K562 (cell line): Measurements from ENCODE around the gene ABCA7. TPM values are rescaled to one million over a fixed set of nuclear protein-coding genes. Genes with fewer than 3 reads are reported as not detected.

ENCODE experiments used
- ATAC-seq: fragments of 200-7000 bp; cut with Tn5 transposase; 3 replicates; pipeline ENCODE4 v1.9.1; 2020; ENCODE audit warnings: moderate library complexity
- BruUV-seq: library from RNA; stranded (reverse); fragments of 400-500 nt; replicated peaks from 2 replicates; lab custom pipeline; 2021; lab: Mats Ljungman, UMichigan
- CTCF ChIA-PET: fragments of 300-600 bp; formaldehyde crosslinking; extraction: SDS; loops from one replicate; lab custom pipeline; 2021; ENCODE audit warnings: low intra/inter-chr PET ratio; lab: Yijun Ruan, JAX
- POLR2A ChIA-PET: fragments of 300-600, 350-650 bp; sonication (Branson Sonifier 250); formaldehyde crosslinking; extraction: SDS; loops from one replicate; lab custom pipeline; 2021; ENCODE audit warnings: antibody characterized with exemption, inconsistent platforms; lab: Yijun Ruan, JAX
- DNase-seq, 4 experiments: peaks; one replicate each; pipeline versions ENCODE4 v3.0.0 to v3.0.0-alpha.2; 2011 to 2018; ENCODE audit warnings: low spot score in 3 of 4, mixed read lengths in 3 of 4; ENCODE audit errors: extremely low read depth in 1 of 4
- FAIRE-seq: peaks from 2 replicates; lab custom pipeline; 2011; peaks lifted over from hg19 to GRCh38; lab: Jason Lieb, UNC
- H2AFZ ChIP-seq: 2 replicates; pipeline ENCODE4 v1.6.0; 2011; ENCODE audit warnings: low read depth, low read length, control low read depth, inconsistent platforms
- H3K27ac ChIP-seq: fragments of 200-600 bp; 3 replicates; pipeline ENCODE4 v1.8.0; 2011; ENCODE audit warnings: low read depth, mild to moderate bottlenecking, control low read depth, inconsistent platforms, low read length, moderate library complexity, mixed read lengths; ENCODE audit errors: extremely low read depth
- H3K27me3 ChIP-seq, 2 experiments: fragments of 300-600 bp in 1 of 2; 2 replicates in 1 of 2; 3 replicates in 1 of 2; pipeline versions ENCODE4 v1.6.0 to v1.8.0; 2011; ENCODE audit warnings: inconsistent platforms in 2 of 2, low read length in 2 of 2, mild to moderate bottlenecking in 1 of 2, mixed read lengths in 1 of 2, moderate library complexity in 1 of 2; ENCODE audit not compliant: control insufficient read depth in 2 of 2, insufficient read depth in 2 of 2
- H3K36me3 ChIP-seq: fragments of 300-600 bp; 3 replicates; pipeline ENCODE4 v1.8.0; 2011; ENCODE audit warnings: mild to moderate bottlenecking, low read length, inconsistent platforms; ENCODE audit not compliant: control insufficient read depth, insufficient read depth
- H3K4me1 ChIP-seq, 2 experiments: fragments of 200-600 bp in 1 of 2; replicated peaks in 1 of 2; 2 replicates in 1 of 2; 3 replicates in 1 of 2; pipeline versions ENCODE4 v1.5.1 to v1.8.0; 2011; ENCODE audit warnings: inconsistent platforms in 2 of 2, low read length in 2 of 2, mild to moderate bottlenecking in 1 of 2, mixed read lengths in 1 of 2, moderate library complexity in 1 of 2; ENCODE audit not compliant: control insufficient read depth in 2 of 2, insufficient read depth in 2 of 2
- H3K4me2 ChIP-seq: 2 replicates; pipeline ENCODE4 v1.6.1; 2011; ENCODE audit warnings: low read length, control low read depth, inconsistent platforms, mixed read lengths; ENCODE audit not compliant: insufficient read depth
- H3K4me3 ChIP-seq: fragments of 200-600 bp; sonication (generic), shearing (Covaris generic); 2 replicates; pipeline ENCODE4 v1.5.1; 2016; ENCODE audit warnings: control low read depth, inconsistent platforms
- H3K79me2 ChIP-seq: fragments of 200-600 bp; 3 replicates; pipeline ENCODE4 v1.8.0; 2011; ENCODE audit warnings: low read length, inconsistent platforms; ENCODE audit not compliant: control insufficient read depth, insufficient read depth
- H3K9ac ChIP-seq, 2 experiments: 2 replicates each; pipeline versions ENCODE4 v1.6.0 to v1.6.1; 2011; ENCODE audit warnings: low read depth in 2 of 2, low read length in 2 of 2, control low read depth in 1 of 2, inconsistent platforms in 1 of 2, mild to moderate bottlenecking in 1 of 2, mixed read lengths in 1 of 2; ENCODE audit not compliant: insufficient read depth in 1 of 2
- H3K9me1 ChIP-seq: one replicate; pipeline ENCODE4 v1.6.0; 2011; ENCODE audit warnings: inconsistent platforms, mild to moderate bottlenecking, low read length, moderate library complexity; ENCODE audit not compliant: control insufficient read depth, insufficient read depth
- H3K9me3 ChIP-seq: replicated peaks from 2 replicates; pipeline ENCODE4 v1.5.1; 2011; ENCODE audit warnings: low read depth, low read length, inconsistent platforms; ENCODE audit not compliant: control insufficient read depth, insufficient read depth
- H4K20me1 ChIP-seq: replicated peaks from 2 replicates; pipeline ENCODE4 v1.6.1; 2011; ENCODE audit warnings: low read length, inconsistent platforms, mixed read lengths; ENCODE audit not compliant: control insufficient read depth, insufficient read depth
- HMGN3 ChIP-seq: IDR thresholded peaks from 2 replicates; pipeline ENCODE4 v1.6.1; 2011; ENCODE audit warnings: borderline replicate concordance, low read depth, mild to moderate bottlenecking, mixed read lengths, low read length; ENCODE audit not compliant: insufficient read length; ENCODE audit errors: extremely low read depth
- PHF21A ChIP-seq: fragments of 450-650 bp; IDR thresholded peaks from 2 replicates; pipeline ENCODE4 v1.6.1; 2017; ENCODE audit warnings: low read depth, borderline replicate concordance
- POLR2G ChIP-seq: fragments of 200-400 bp; formaldehyde crosslinking; IDR thresholded peaks from 2 replicates; pipeline ENCODE4 v1.6.1; 2017; ENCODE audit warnings: low read depth, mild to moderate bottlenecking, antibody characterized with exemption, low read length, moderate library complexity
- SRSF1 ChIP-seq: fragments of 200-400 bp; formaldehyde crosslinking; IDR thresholded peaks from 2 replicates; pipeline ENCODE4 v1.6.1; 2017; ENCODE audit warnings: mild to moderate bottlenecking, low read depth, low read length, moderate library complexity
- ZNF232 ChIP-seq: sonication (generic); formaldehyde crosslinking; IDR thresholded peaks from 2 replicates; pipeline ENCODE4 v1.8.0; 2022; ENCODE audit warnings: mild to moderate bottlenecking, missing genetic modification reagents
- WGBS: fragments of 100-300 bp; shearing (Covaris generic); methylation state at CpG from one replicate; pipeline ENCODE4 v1.1.6; 2016; ENCODE audit warnings: low coverage, mixed read lengths; ENCODE audit not compliant: insufficient coverage; ENCODE audit errors: missing lambda C conversion rate; 5-methylcytosine and 5-hydroxymethylcytosine counted together
- in situ Hi-C: fragments of 300-500 bp; cut with MboI; formaldehyde crosslinking; loops from 4 replicates; pipeline ENCODE4 v1.15.0; 2018; ENCODE audit warnings: inconsistent platforms, mixed read lengths
- intact Hi-C: fragments of 100-400 bp; cut with micrococcal nuclease; formaldehyde crosslinking; loops from 2 replicates; pipeline ENCODE4 v1.14.2; 2022
- polyA plus RNA-seq, 8 experiments: library from polyadenylated mRNA; depleted of rRNA in 4 of 8; stranded (reverse) in 5 of 8; unstranded in 3 of 8; fragments of >200 nt; fragmentation: Nextera tagmentation in 2 of 8; fragmentation: Illumina TruSeq in 1 of 8; extraction: Ambion mirVana in 2 of 8; extraction: Trizol in 1 of 8; gene quantifications; 2 replicates each; pipeline versions ENCODE4 v1.2.1 to v1.2.3, GENCODE V29; 2011 to 2014; ENCODE audit warnings: inconsistent platforms in 1 of 8, missing spikeins in 1 of 8
- total RNA-seq, 7 experiments: library from RNA; depleted of rRNA in 6 of 7; stranded (reverse); fragments of >200 nt in 6 of 7; fragmentation: Illumina TruSeq in 2 of 7; extraction: Trizol in 2 of 7; gene quantifications; 2 replicates each; pipeline versions ENCODE4 v1.2.1 to v1.2.3, GENCODE V29; 2011 to 2021; ENCODE audit warnings: low replicate concordance in 1 of 7
- TF ChIP-seq, protein P1 (sequence below): sonication (generic); formaldehyde crosslinking; IDR thresholded peaks from 2 replicates; pipeline ENCODE4 v1.8.1; 2023; ENCODE audit warnings: mild to moderate bottlenecking, missing genetic modification reagents
- TF ChIP-seq, protein P2 (sequence below): sonication (generic); formaldehyde crosslinking; IDR thresholded peaks from 2 replicates; pipeline ENCODE4 v1.9.0; 2022; ENCODE audit warnings: mild to moderate bottlenecking, missing genetic modification reagents

ABCA7 gene
- total and polyA plus RNA-seq, 9 of the 15 experiments (the other 6 are each of a cell fraction or from before 2014, with no cell fraction given) = 2.3 to 96.1 (median 31.2) TPM

DNA sequence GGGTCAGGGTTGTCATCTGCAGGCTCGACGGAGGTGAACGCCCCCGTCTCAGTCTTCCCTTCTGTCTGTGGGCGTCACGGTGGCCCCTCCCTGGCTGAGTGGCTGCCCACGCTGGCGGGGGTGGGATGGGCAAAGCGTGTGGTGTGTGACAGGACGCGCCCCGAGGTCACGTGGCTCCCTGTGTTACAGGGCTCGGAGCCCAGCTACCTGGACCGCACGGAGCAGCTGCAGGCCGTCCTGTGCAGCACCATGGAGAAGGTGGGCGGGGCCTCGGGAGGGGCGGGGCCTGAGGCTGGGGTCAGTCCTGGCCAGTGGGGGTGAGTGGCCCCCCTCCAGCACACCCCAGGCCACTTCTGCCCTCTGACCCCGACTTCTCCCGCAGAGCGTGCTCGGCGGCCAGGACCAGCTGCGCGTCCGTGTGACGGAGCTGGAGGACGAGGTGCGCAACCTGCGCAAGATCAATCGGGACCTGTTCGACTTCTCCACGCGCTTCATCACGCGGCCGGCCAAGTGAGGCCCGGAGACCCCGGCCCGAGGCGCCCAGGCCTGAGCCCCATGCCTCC is 46.0 kb upstream of the ABCA7 start (continued):
- TF ChIP-seq, protein P1, sequence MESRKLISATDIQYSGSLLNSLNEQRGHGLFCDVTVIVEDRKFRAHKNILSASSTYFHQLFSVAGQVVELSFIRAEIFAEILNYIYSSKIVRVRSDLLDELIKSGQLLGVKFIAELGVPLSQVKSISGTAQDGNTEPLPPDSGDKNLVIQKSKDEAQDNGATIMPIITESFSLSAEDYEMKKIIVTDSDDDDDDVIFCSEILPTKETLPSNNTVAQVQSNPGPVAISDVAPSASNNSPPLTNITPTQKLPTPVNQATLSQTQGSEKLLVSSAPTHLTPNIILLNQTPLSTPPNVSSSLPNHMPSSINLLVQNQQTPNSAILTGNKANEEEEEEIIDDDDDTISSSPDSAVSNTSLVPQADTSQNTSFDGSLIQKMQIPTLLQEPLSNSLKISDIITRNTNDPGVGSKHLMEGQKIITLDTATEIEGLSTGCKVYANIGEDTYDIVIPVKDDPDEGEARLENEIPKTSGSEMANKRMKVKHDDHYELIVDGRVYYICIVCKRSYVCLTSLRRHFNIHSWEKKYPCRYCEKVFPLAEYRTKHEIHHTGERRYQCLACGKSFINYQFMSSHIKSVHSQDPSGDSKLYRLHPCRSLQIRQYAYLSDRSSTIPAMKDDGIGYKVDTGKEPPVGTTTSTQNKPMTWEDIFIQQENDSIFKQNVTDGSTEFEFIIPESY (CRISPR knock-in tag) = peak; percentile 84
- peak; percentile 72; the same call in 1 of the 2 replicates for TF ChIP-seq PHF21A
- peak; percentile 39 for TF ChIP-seq HMGN3
- TF ChIP-seq ZNF232 (CRISPR knock-in tag) = no peak
- TF ChIP-seq, all 486 proteins: peak for 8

DNA sequence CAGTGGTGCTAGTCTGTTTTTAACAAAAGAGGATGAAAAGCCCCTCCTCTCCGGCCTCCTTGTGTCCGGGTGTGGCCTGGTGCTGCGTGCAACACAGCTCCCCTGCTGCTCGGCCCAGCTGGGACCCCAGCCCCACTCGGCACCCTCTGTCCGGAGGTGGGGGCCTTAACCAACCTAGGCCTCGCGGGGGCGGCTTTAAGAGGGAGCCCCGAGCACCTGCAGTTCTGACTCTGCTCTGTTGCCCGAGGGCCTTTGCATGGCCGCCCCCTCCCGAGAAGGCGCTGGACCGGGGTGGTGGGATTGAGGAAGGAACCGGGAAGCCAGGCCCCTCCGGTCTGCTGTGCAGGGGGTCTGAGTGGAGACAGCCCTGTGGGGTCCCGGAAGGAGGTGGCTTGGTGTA is 45.4 kb upstream of the ABCA7 start:
- CTCF ChIA-PET = no interaction called here
- intact Hi-C loops = no loop called here
- DNase-seq (no peak), ATAC-seq (no peak)
- in situ Hi-C loops = no loop called here
- Histone ChIP-seq H3K27ac (no peak overlapping the region), H3K9me3 (no peaks in the 10 kb centered on the region), H3K36me3 (peaks cover 54% of the 10 kb centered on the region; the same call in 2 of the 3 replicates), H3K79me2 (no peaks in the 10 kb centered on the region)
- BruUV-seq = no TSS peak
- TF ChIP-seq HMGN3 = peak; percentile 2
- peak; percentile 53; the same call in 1 of the 2 replicates for TF ChIP-seq POLR2G
- no peak for TF ChIP-seq SRSF1
- TF ChIP-seq, protein P2, sequence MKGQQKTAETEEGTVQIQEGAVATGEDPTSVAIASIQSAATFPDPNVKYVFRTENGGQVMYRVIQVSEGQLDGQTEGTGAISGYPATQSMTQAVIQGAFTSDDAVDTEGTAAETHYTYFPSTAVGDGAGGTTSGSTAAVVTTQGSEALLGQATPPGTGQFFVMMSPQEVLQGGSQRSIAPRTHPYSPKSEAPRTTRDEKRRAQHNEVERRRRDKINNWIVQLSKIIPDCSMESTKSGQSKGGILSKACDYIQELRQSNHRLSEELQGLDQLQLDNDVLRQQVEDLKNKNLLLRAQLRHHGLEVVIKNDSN (CRISPR knock-in tag) = no peak
- TF ChIP-seq, all 486 proteins: peak for 2
- H2AFZ ChIP-seq = no peak overlapping the region
- H3K4me2 ChIP-seq = no peak overlapping the region
- no peak overlapping the region for H3K4me3 ChIP-seq
- POLR2A ChIA-PET = interaction anchor here (1.4 to 2.8 kb wide), 2 partner anchors 10 to 25 kb away, joined by 5 to 10 read pairs; partner anchors contain the start of gene WDR18
- no peak overlapping the region for H3K9ac ChIP-seq
- no peak for FAIRE-seq
- H3K4me1 ChIP-seq = peaks cover 13 to 77% of the 10 kb centered on the region in 2 experiments; a peak in 4 of 5 replicates
- H3K9me1 ChIP-seq = peaks cover 6% of the 10 kb centered on the region
- H3K27me3 ChIP-seq = no peaks in the 10 kb centered on the region
- WGBS = 96% methylated on average over 14 of the region's 18 CpGs
- H4K20me1 ChIP-seq = no peaks in the 10 kb centered on the region; the same call in 1 of the 2 replicates
